ENCODE results near the gene VPS37B.
"Not testable (repeated sequence)": the region's sequence is repeated elsewhere in the genome, so short reads cannot be mapped to it uniquely, and the experiment has no call there.

VPS37B gene

GRCh38 chr12:122880668-122881067 is 15.3 kb downstream of the VPS37B start:
- peak in 1 of 2 experiments; percentile 42 for DNase-seq

- DNase-seq: no peak
These were observed 15.7 kb downstream of the VPS37B start for GRCh38 chr12:122880155-122880667.

GRCh38 chr12:122878780-122879612 is 16.9 kb downstream of the VPS37B start:
- DNase-seq: no peak

- no peak for DNase-seq
These were observed 19.2 kb downstream of the VPS37B start for GRCh38 chr12:122876731-122877130.

GRCh38 chr12:122876281-122876680 is 19.6 kb downstream of the VPS37B start:
- DNase-seq: not testable (repeated sequence)

- no peak for DNase-seq
These were observed 20.2 kb downstream of the VPS37B start for GRCh38 chr12:122875590-122876220.

GRCh38 chr12:122874081-122874480 is 21.8 kb downstream of the VPS37B start:
- DNase-seq: no peak

GRCh38 chr12:122873540-122873939 is 22.4 kb downstream of the VPS37B start:
- DNase-seq: no peak

GRCh38 chr12:122872815-122873361 is 23.0 kb downstream of the VPS37B start:
- no peak for DNase-seq

- DNase-seq: peak; percentile 71 to 86
These were observed 23.8 kb downstream of the VPS37B start for GRCh38 chr12:122871851-122872780.

GRCh38 chr12:122870867-122871664 is 24.9 kb downstream of the VPS37B start:
- no peak for DNase-seq

GRCh38 chr12:122870163-122870842 is 25.6 kb downstream of the VPS37B start:
- no peak for DNase-seq

GRCh38 chr12:122869207-122869973 is 26.5 kb downstream of the VPS37B start:
- no peak for DNase-seq

GRCh38 chr12:122868471-122869177 is 27.3 kb downstream of the VPS37B start:
- DNase-seq: no peak

GRCh38 chr12:122867691-122868461 is 28.0 kb downstream of the VPS37B start:
- DNase-seq: no peak

GRCh38 chr12:122866950-122867607 is 28.8 kb downstream of the VPS37B start:
- no peak for DNase-seq

- DNase-seq: no peak
These were observed 29.5 kb downstream of the VPS37B start for GRCh38 chr12:122866379-122866778.

Data from NCI-H187 (cell line).